H1 (cell line): ENCODE data around the gene SYNDIG1. TPM values are rescaled to one million over a fixed set of nuclear protein-coding genes. Genes with fewer than 3 reads are reported as not detected.

Source experiments
- E2F6 ChIP-seq: IDR thresholded peaks from 2 replicates; pipeline ENCODE4 v1.6.1; 2012; ENCODE audit warnings: inconsistent platforms
- EZH2 ChIP-seq: fragments of 200-600 bp; sonication (generic); IDR thresholded peaks from 2 replicates; pipeline ENCODE4 v1.7.1; 2012; ENCODE audit warnings: low read depth, mild to moderate bottlenecking, moderate library complexity, low read length, inconsistent platforms; ENCODE audit not compliant: severe bottlenecking
- MAX ChIP-seq: IDR thresholded peaks from 2 replicates; pipeline ENCODE4 v1.6.1; 2012; ENCODE audit warnings: inconsistent platforms
- SAP30 ChIP-seq: fragments of 300-600 bp; sonication (generic); IDR thresholded peaks from 2 replicates; pipeline ENCODE4 v1.7.1; 2012; ENCODE audit warnings: low read length, moderate library complexity, mild to moderate bottlenecking, inconsistent platforms; ENCODE audit not compliant: insufficient read depth, insufficient replicate concordance
- polyA plus RNA-seq, 7 experiments: library from polyadenylated mRNA; depleted of rRNA in 3 of 7; stranded (reverse) in 5 of 7; unstranded in 2 of 7; fragments of >200 nt in 5 of 7; fragments of 200-250 nt in 2 of 7; gene quantifications; 1 replicate in 5 of 7; 2 replicates in 1 of 7; 4 replicates in 1 of 7; pipeline versions ENCODE4 v1.2.1 to v1.2.3, GENCODE V29; 2011 to 2013; ENCODE audit warnings: missing spikeins in 2 of 7, mixed read lengths in 2 of 7
- total RNA-seq: library from RNA; stranded (reverse); fragmentation: NEBNext Ultra II Directional; extraction: Animal tissue kit (Norgen Biotek cat#: 25700); gene quantifications from 2 replicates; pipeline ENCODE4 v1.2.1, GENCODE V29; 2021

The SYNDIG1 gene
- total and polyA plus RNA-seq, 2 of the 8 experiments (the other 6 are each of a cell fraction or from before 2014, with no cell fraction given): 6.5 to 7.8 TPM

GRCh38 chr20:24446811-24447210, 22.6 kb upstream of the SYNDIG1 start (continued):
- TF ChIP-seq SAP30: no peak
- no peak for TF ChIP-seq EZH2
- TF ChIP-seq MAX: no peak
- no peak for TF ChIP-seq E2F6
- TF ChIP-seq, all 59 proteins: peak for 0
